Panc1 (cell line): ENCODE measurements around the gene SLC6A2. TPM values are rescaled to one million over a fixed set of nuclear protein-coding genes. Genes with fewer than 3 reads are reported as not detected.

Experiments used
- ATAC-seq: fragments of 200-7000 bp; cut with Tn5 transposase; 2 replicates; pipeline ENCODE4 v1.9.1; 2020; ENCODE audit warnings: mild to moderate bottlenecking, moderate library complexity
- BruUV-seq: library from RNA; stranded (reverse); fragments of 400-500 nt; replicated peaks from 2 replicates; lab custom pipeline; 2021; lab: Mats Ljungman, UMichigan
- CTCF ChIA-PET: fragments of 300-600 bp; sonication (Branson Sonifier 250); formaldehyde crosslinking; loops from one replicate; lab custom pipeline; 2022; ENCODE audit warnings: antibody characterized with exemption; lab: Charles Lee
- POLR2A ChIA-PET: fragments of 300-600 bp; sonication (Branson Sonifier 250); formaldehyde crosslinking; loops from one replicate; lab custom pipeline; 2022; ENCODE audit warnings: antibody characterized with exemption; lab: Charles Lee
- DNase-seq: peaks from one replicate; pipeline ENCODE4 v3.0.0-alpha.2; 2010; ENCODE audit warnings: low read depth, low spot score
- H3K27ac ChIP-seq: 2 replicates; pipeline ENCODE4 v1.5.1; 2011; ENCODE audit warnings: mild to moderate bottlenecking, low read length, inconsistent platforms
- H3K27me3 ChIP-seq: fragments of 200-500 bp; sonication (Bioruptor generic); 2 replicates; pipeline ENCODE4 v1.6.0; 2014; ENCODE audit warnings: low read length, inconsistent platforms; ENCODE audit not compliant: control insufficient read depth, insufficient read depth
- H3K36me3 ChIP-seq: fragments of 200-500 bp; sonication (Bioruptor generic); 2 replicates; pipeline ENCODE4 v1.5.1; 2014; ENCODE audit warnings: inconsistent platforms, mild to moderate bottlenecking, low read length, moderate library complexity; ENCODE audit not compliant: control insufficient read depth, insufficient read depth
- H3K4me1 ChIP-seq: 2 replicates; pipeline ENCODE4 v1.5.1; 2011; ENCODE audit warnings: inconsistent platforms, mild to moderate bottlenecking, low read length, moderate library complexity; ENCODE audit not compliant: control insufficient read depth, insufficient read depth
- H3K4me3 ChIP-seq, 2 experiments: 2 replicates each; pipeline ENCODE4 v1.5.1; 2011 to 2012; ENCODE audit warnings: low read depth in 2 of 2, low read length in 2 of 2, mild to moderate bottlenecking in 2 of 2, inconsistent platforms in 1 of 2, moderate library complexity in 1 of 2
- H3K9me3 ChIP-seq: fragments of 200-500 bp; sonication (Bioruptor generic); 2 replicates; pipeline ENCODE4 v1.5.1; 2014; ENCODE audit warnings: low read depth, mild to moderate bottlenecking, inconsistent platforms, low read length, moderate library complexity; ENCODE audit not compliant: control insufficient read depth, insufficient read depth
- POLR2AphosphoS5 ChIP-seq: IDR thresholded peaks from 2 replicates; pipeline ENCODE4 v1.6.1; 2012; ENCODE audit warnings: mild to moderate bottlenecking, low read depth, low read length, moderate library complexity
- SIN3A ChIP-seq: IDR thresholded peaks from 2 replicates; pipeline ENCODE4 v1.6.1; 2012; ENCODE audit warnings: low read depth, mild to moderate bottlenecking, low read length, moderate library complexity, borderline replicate concordance; ENCODE audit not compliant: insufficient read depth
- TCF7L2 ChIP-seq: IDR thresholded peaks from 2 replicates; pipeline ENCODE4 v1.6.1; 2011; ENCODE audit warnings: mild to moderate bottlenecking, low read depth, low read length, inconsistent platforms
- in situ Hi-C: cut with HindIII; loops from 2 replicates; pipeline ENCODE4 v1.10.0; 2016; ENCODE audit warnings: low sequenced_read_pairs, low pct_unique_long_range_greater_than_20kb
- intact Hi-C: fragments of 100-400 bp; cut with micrococcal nuclease; formaldehyde crosslinking; loops from one replicate; pipeline ENCODE4 v1.10.0; 2022; ENCODE audit not compliant: unreplicated experiment
- total RNA-seq: library from RNA; stranded (reverse); gene quantifications from one replicate; pipeline ENCODE4 v1.2.1, GENCODE V29; 2021; ENCODE audit not compliant: unreplicated experiment
- TF ChIP-seq, protein P1 (sequence below): fragments of 450-650 bp; IDR thresholded peaks from 2 replicates; pipeline ENCODE4 v1.5.1; 2017; ENCODE audit warnings: mild to moderate bottlenecking
- TF ChIP-seq, protein P2 (sequence below), 2 experiments: IDR thresholded peaks; 2 replicates each; pipeline ENCODE4 v1.6.1; 2011 to 2012; ENCODE audit warnings: low read depth in 2 of 2, control low read depth in 1 of 2, low read length in 1 of 2, mild to moderate bottlenecking in 1 of 2, moderate library complexity in 1 of 2; ENCODE audit not compliant: insufficient read depth in 1 of 2

Gene SLC6A2
- total RNA-seq, 1 experiment from 2014 or later: 0.10 TPM

DNA sequence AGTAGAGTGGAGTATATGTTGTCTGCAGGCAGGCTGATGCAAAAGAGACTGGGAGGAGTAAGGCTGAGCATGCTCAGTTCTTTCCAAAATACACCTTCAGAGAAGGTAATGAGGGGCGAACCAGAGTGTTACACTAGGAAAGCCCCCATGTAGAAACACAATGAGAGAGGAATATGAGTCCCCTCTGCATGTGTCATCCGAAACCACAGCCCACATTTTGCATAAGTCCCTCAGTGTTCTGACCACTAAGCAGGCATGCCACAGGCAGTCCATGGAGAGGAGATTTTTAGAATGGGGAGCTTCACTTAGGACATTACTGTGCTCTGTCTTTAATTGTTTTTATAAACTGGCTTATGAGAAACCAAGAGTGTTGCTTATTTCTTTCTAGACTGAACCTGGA is 32.0 kb downstream of the SLC6A2 start:
- H3K9me3 ChIP-seq: no peaks in the 10 kb centered on the region
- intact Hi-C loops (no loop called here), in situ Hi-C loops (no loop called here)
- DNase-seq: no peak
- no peak overlapping the region for H3K27ac ChIP-seq
- CTCF ChIA-PET: no interaction called here
- BruUV-seq: no TSS peak
- TF ChIP-seq TCF7L2 (no peak), SIN3A (no peak), POLR2AphosphoS5 (no peak)
- TF ChIP-seq, protein P1, sequence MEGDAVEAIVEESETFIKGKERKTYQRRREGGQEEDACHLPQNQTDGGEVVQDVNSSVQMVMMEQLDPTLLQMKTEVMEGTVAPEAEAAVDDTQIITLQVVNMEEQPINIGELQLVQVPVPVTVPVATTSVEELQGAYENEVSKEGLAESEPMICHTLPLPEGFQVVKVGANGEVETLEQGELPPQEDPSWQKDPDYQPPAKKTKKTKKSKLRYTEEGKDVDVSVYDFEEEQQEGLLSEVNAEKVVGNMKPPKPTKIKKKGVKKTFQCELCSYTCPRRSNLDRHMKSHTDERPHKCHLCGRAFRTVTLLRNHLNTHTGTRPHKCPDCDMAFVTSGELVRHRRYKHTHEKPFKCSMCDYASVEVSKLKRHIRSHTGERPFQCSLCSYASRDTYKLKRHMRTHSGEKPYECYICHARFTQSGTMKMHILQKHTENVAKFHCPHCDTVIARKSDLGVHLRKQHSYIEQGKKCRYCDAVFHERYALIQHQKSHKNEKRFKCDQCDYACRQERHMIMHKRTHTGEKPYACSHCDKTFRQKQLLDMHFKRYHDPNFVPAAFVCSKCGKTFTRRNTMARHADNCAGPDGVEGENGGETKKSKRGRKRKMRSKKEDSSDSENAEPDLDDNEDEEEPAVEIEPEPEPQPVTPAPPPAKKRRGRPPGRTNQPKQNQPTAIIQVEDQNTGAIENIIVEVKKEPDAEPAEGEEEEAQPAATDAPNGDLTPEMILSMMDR: no peak
- TF ChIP-seq, protein P2, sequence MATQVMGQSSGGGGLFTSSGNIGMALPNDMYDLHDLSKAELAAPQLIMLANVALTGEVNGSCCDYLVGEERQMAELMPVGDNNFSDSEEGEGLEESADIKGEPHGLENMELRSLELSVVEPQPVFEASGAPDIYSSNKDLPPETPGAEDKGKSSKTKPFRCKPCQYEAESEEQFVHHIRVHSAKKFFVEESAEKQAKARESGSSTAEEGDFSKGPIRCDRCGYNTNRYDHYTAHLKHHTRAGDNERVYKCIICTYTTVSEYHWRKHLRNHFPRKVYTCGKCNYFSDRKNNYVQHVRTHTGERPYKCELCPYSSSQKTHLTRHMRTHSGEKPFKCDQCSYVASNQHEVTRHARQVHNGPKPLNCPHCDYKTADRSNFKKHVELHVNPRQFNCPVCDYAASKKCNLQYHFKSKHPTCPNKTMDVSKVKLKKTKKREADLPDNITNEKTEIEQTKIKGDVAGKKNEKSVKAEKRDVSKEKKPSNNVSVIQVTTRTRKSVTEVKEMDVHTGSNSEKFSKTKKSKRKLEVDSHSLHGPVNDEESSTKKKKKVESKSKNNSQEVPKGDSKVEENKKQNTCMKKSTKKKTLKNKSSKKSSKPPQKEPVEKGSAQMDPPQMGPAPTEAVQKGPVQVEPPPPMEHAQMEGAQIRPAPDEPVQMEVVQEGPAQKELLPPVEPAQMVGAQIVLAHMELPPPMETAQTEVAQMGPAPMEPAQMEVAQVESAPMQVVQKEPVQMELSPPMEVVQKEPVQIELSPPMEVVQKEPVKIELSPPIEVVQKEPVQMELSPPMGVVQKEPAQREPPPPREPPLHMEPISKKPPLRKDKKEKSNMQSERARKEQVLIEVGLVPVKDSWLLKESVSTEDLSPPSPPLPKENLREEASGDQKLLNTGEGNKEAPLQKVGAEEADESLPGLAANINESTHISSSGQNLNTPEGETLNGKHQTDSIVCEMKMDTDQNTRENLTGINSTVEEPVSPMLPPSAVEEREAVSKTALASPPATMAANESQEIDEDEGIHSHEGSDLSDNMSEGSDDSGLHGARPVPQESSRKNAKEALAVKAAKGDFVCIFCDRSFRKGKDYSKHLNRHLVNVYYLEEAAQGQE (IDR thresholded peaks at IDR 0.05; ENCODE audit: insufficient read depth in 1 of 2, low read depth in 2 of 2, low read length in 1 of 2): no peak
- H3K36me3 ChIP-seq: no peaks in the 10 kb centered on the region
- H3K27me3 ChIP-seq: no peaks in the 10 kb centered on the region
- peaks cover 4% of the 10 kb centered on the region for H3K4me1 ChIP-seq
- no peak overlapping the region for H3K4me3 ChIP-seq
- POLR2A ChIA-PET: no interaction called here
- ATAC-seq: no peak

DNA sequence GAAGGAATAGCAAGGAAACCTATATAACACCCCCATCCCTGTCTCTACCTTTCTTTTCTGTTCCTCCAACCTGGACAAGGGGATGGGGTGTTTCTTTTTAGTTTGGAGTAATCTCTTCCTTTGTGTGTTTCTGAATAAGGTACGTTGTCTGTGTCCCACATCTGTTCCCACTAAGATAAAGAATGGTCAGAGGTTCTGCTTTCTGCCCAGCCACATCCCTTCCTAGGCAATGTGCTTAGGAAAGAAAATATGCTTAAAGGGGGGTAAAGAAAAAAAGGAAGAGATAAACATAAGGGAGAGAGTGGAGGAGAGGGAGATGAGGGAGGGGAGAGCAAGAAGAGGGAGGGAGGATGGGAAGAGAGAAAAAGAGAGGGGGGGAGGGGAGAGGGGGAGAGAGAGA is 35.1 kb downstream of the SLC6A2 start:
- no peak for DNase-seq
- Histone ChIP-seq H3K9me3 (no peaks in the 10 kb centered on the region), H3K36me3 (no peaks in the 10 kb centered on the region), H3K27ac (no peak overlapping the region), H3K4me1 (peaks cover 4% of the 10 kb centered on the region), H3K27me3 (no peaks in the 10 kb centered on the region), H3K4me3 (no peak overlapping the region)
- TF ChIP-seq TCF7L2 (no peak), SIN3A (no peak), POLR2AphosphoS5 (no peak)
- TF ChIP-seq, protein P1: no peak
- TF ChIP-seq, protein P2 (IDR thresholded peaks at IDR 0.05; ENCODE audit: insufficient read depth in 1 of 2, low read depth in 2 of 2, low read length in 1 of 2): no peak
- in situ Hi-C loops: no loop called here
- ChIA-PET CTCF (no interaction called here), POLR2A (no interaction called here)
- intact Hi-C loops: no loop called here
- no peak for ATAC-seq
- no TSS peak for BruUV-seq
